Stimulated activated CD4-positive, alpha-beta T cell treated with anti-CD3 and anti-CD28 coated beads, Interleukin-1b, Interleukin-23, amount 100 ng/mL, for 1 hour (primary cell): ENCODE measurements around the gene PLA2G4E.

ENCODE experiments used
- DNase-seq, 2 donors: peaks; one replicate each; pipeline ENCODE4 v3.0.0-alpha.2; 2020; ENCODE audit warnings: low read depth in 2 of 2

PLA2G4E gene

DNA sequence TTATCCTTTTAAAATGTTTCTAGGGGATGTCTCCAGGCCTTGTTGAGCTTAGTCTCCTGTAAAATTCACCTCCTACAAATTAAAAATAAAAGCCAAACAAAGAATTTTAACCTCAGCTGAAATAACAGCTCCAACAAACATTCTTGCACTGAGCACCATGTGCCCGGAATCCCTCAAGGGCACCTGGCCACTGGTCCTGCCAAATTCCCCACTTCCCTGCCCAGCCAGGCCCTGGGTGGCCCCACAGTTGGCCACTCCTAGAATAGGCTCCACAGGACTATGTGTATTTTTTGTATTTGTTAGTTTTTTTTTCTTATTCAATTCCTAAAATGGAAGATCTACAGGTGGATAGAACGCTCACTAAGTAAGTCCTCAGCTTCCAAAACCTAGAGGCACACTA lies 33.1 kb upstream of the PLA2G4E start:
- DNase-seq, result no peak

DNA sequence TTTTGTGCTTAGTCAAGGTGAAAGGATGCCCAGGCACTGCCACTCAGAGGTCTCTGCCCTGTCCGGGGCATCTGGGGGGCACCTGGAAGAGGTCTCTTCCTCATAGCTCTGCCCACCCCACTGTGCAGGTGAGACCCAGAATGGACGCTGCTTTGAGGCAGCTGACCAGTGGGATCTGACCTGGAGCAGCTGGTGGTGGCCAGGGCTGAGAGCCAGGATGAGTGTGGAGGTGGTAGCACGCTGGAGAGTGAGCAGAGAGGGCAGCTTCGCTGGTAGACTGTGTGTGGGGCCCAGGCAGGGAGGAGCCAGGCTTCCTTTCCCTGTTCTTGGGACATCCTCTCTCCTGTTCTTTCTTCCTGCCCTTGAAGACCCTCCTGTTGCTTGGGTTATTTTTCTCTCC lies 32.2 kb upstream of the PLA2G4E start:
- no peak for DNase-seq

DNA sequence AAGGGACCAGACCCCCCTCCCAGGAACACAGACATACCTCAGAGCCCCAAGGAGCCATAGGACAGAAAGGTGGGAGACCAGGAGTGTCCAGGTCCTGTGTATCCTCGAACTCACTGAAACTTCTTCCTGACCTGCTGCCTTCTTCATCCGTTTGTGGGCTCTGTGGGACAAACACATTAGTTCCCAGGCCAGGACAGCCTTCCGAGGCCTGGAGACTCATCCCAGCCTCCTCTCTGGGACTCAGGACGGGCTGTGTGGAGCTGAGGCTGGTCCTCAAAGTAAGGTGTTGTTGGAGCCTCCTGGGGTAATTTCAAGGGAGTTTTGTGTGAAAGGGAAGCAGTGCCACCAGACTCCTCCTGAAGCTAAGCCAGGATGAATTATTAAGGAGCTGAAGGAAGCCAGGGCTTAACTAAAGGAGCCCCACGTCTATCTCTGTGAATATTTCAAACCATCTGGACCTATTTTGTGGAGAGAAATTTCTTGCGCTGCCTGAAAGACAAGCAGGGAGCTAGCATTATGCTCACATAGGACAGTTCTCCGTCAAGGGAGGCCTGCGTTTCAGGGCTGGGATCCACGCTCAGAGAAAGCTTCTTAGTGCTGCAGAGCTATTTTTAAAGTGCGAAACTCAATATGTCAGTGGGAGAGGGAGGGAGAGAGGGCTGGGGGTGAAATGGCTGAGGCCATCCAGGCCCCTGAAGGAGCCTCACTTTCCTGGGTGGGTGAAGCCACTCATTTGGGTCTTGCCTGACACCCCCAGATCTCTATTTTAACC lies 29.8 kb upstream of the PLA2G4E start:
- DNase-seq, result no peak

DNA sequence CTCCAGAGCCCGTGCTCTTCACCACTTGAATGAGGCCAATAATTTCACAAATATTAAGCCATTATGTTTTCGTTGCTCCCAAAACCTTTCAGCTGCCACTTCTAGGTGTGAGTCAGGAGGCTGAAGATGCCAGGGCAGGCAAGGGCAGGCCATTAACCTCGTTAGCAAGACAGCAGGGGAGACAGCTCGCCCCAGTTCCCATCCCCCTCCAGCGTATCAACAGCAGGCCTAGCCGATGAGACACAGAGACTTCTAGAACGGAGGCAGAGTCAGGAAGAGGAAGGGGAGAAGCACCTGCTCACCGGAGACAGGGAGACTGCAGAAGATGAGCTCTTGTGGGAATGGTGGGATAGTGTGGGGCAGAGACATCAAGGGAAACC lies 28.0 kb upstream of the PLA2G4E start:
- no peak for DNase-seq

DNA sequence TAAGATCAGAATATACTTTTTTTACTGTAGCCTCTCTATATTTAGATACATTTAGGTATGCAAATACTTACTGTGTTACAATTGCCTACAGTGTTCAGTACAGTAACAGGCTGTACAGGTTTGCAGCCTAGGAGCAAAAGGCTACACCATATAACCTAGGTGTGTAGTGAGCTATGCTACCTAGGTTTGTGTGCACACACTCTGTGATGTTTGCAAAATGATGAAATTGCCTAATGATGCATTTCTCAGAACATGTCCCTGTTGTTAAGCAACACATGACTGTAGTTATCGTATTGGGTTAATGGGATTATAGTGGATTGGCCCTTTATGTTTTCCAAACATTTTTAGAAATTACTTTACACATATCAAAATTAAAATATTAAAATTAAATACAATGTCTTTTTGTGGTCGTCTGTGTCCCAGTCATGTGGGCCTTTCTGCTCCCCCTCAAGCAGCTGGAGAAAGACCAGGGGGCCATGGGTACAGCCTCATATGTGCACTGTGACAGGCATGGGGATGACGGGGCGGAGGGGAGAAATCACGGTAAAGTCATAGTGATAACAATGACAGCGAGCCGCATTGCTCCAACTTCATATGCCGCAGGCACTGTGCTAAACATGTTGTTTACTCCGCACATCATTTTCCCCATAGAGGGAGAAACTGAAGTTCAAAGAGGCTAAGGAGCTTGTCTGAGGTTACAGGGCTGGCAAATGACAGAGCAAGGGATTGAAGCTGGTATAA lies 27.4 kb upstream of the PLA2G4E start:
- no peak for DNase-seq

DNA sequence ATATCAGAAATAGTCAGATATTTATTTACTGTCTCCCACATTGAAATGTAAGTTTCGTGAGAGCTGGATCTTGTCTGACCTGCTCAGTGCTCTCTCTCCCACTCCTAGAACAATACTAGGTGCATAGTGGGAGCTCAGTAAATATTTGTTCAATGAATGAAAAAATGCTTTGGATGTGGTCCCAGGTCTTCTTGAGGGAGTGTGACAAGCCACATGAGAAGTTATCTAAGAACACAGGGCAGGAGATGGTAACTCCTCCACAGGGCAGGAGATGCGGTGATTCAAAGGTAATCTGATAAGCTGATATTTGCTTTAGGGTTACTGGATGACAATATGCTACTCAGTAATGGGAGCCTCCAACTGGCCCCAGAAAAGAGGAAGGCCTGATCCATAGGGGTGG lies 25.8 kb upstream of the PLA2G4E start:
- DNase-seq, result no peak

DNA sequence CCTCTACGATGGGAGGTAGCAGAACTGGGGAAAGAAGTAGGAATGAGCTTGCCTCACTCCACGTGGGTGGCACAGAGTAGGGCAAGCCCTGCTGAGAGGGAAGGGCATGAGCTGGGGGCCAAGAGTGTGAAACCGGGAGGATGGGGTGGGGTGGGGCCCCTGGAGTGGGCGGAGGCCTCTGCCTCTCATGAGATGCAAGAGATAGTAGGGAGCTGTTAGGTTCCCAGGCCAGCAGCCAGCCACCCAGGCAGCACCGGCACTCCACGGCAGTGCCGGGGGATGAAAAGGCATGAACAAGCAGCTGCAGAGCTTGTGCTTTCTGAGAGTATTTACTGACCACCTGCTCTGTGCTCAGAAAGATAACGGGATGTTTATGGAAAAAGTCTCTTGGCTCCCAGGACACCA lies 24.4 kb upstream of the PLA2G4E start:
- no peak for DNase-seq

DNA sequence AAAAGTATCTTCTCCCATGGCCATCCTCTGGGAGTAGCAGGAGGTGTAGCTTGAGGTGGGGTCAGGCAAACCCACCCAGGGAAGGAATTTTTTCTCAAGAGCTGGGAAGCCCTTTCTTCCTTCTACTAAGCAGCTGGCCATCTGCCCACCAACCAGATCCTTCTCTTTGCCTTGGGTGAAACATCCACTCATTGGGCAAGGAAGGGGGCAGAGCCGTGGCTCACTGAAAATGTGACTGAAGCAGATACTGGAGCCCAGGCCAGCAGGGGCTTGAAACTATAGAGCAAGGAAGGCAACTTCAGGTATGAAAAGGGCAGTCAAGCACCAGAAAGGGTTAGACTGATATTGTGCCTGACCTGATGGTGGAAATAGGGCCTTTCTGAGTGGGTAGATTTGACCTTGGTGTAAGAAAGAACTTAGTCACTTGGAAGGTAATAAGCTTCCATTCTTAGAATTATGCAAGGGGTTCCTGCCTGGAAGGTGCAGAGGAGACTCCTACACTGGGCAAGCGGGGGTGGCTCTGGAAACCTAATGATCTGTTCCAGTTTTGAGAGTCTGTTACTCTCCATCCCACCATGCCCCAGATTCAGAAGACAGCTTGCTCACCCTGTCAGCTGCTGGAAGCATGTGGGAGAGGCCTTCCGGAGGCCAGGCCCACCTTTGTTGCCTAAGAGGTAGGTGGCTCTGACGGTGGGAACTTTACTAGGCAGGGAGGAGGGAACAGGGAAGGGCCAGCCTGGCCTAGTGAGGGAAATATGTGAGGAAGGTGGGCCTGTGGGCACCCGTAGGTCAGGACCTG lies 22.0 kb upstream of the PLA2G4E start:
- no peak for DNase-seq

DNA sequence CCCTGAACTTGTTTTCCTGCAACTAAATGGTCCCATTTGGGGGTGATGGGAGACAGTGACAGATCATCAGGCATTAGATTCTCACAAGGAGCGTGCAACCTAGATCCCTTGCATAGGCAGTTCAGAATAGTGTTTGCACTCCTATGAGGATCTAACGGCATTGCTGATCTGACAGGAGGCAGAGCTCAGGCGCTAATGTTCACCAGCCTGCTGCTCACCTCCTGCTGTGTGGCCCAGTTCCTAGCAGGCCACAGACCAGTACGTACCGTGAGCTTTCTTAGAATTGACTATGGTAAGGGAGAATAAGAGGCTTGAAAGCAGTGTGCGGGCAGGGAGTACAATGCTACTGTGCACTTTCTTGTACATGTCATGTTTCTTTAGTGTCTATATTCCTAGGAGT lies 17.6 kb upstream of the PLA2G4E start:
- DNase-seq, result no peak

DNA sequence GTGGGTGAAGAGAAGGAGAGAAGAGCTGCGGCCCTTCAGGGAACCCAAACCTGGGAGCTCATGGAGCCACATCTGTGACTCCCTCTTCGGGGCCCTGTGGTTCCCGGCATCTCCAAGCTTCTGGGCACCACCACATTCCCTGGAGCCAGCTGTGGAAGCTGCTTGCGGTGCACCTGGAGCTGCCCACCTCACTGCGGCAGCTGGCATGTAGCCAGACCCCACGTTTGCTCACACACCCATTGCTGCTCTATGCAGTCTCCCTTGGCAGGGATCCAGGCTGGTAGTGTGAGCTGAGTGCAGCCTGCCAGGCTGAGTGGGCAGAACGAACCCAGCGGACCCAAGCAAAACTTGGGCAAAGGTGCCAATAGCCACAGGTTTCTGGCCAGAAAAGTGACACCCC lies 16.8 kb upstream of the PLA2G4E start:
- no peak for DNase-seq

DNA sequence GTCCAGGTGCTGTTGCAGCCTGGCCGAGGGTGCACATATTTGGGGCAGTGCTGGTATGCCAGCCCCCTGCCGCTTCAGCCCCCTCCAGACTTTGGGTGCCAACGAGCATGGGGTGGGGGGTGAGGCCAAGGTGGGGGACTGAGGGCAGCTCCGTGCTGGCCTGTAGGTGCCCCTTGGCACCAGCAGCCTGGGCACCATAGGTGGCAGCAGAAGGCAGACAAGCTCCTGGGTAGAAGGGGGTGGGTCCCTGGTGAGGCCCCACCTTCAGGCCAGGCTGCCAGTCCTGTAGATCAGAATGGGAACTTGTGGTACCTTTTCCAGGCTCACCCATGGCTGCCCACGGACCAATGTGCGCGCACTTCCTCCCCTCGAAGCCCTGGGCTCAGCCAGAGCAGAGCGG lies 16.1 kb upstream of the PLA2G4E start:
- DNase-seq, result no peak

DNA sequence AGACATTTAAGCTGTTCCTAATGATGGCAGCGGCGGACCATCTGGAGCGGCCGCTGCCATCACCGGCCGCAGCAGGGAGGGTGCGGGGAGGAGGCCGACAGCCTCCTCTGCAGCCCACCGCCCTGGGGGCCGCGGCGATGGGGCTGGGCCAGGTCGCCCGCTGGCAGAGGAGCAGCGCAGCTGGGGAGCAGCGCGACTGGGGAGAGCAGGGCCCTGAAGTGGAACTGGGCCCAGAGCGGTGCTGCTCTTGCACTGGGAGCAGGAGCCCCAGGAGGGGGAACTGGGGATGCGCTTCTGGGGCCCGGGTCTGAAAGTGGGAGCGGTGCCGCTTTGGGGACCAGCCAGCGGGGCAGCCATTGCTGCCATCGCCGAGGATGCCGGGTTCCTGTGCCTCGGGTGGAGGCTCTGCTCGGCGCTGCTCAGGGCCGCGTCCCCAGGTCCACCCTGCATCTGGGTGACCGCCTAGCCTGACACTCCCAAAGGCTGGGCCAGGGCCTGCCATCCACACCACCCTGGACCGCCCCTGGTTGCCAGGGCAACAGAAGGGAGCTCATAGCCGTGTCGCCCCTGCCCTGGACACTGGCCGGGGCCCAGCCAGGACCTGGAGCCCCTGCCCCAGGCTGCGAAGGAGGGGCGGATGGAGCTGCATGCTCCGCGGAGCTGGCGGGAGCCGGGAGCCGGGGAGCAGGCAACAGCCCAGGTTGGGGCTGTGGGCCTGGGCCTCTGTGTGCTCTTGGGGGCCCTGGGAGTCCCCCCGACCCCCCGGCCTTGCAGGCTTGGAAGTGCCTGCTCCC lies 15.5 kb upstream of the PLA2G4E start:
- DNase-seq, result no peak

DNA sequence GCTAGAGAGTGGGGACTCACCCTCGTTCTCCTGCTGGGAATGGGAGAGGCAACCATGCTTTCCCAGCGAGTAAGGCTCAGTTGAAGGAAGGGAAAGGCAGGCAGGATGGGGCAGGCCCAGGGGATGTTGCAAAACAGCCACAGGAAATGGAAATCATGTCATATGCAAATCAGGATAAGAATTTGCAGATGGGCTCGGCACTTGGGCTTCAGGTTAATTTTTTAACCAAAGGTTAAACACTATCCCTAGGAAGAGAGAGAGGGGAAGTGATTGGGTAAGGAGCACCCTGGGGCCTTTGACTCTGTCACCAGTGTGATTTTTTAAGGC lies 14.6 kb upstream of the PLA2G4E start:
- no peak for DNase-seq

DNA sequence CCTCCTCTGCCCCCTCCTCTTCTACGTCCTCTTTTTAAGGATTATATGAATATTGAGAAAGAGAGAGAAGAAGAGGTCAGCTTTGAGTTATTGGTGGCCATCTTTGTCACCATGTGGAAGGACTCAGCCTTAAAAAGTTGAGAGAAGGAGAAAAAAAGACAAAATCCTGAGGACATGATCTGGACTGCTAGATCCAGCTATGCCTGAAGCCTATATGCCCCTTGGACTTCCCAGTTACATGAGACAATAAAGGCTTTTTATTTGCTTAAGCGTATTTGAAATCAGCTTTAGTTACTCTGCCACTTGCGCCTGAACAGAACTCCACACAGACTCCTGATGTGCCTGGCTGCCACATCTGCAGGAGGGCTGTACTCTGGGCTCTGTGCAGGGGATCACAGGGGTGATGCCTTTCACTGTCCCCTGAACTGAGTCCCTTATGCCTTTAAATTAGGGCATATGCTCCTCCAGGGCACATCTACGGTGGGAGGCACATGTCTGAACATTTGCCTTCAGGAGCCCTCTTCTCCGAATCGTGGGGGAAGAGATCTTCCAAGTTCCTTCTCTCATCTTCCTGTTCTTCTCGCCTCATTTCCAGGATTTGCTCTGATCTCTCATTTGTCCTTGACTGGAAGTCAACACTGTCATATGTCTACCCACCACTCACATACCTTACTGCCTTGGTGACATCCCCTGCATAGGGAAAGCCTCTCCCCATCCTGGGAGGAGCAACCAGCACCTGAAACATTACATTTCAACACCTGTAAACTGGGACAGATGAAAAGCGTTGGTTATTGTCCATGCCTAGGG lies 14.0 kb upstream of the PLA2G4E start:
- DNase-seq, result no peak

DNA sequence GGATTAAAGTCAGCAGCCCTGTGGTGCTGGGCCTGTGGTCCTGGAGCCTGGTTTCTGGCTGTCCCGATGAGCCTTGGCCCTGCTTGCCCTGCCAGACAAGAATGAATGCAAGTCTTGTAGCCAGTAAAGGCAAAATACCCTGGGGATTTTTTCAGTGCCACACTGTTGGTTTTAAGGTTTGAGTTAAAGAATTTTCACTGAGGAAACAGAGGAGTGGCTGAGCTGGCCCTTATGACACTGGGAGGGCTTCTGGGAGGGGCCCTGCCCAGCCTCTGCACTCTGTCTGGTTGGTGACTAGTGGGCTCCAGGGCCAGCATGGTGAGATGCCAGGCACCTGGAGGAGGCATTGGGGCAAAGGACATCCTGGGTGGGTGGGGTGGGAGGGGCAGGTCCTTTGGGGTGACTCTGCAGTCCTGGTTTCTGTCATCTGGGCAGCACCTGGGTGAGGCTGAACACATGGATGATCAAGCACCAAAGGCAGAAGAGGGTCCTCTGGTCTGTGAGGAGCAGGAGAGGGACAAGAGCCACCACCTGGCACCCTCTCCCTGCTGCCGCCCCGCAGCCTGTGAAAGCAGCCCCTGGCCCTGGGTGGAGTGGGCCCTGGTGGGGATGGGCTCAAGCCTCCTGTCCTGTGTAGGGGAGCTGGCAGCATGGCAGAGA lies 12.5 kb upstream of the PLA2G4E start:
- DNase-seq, result no peak

DNA sequence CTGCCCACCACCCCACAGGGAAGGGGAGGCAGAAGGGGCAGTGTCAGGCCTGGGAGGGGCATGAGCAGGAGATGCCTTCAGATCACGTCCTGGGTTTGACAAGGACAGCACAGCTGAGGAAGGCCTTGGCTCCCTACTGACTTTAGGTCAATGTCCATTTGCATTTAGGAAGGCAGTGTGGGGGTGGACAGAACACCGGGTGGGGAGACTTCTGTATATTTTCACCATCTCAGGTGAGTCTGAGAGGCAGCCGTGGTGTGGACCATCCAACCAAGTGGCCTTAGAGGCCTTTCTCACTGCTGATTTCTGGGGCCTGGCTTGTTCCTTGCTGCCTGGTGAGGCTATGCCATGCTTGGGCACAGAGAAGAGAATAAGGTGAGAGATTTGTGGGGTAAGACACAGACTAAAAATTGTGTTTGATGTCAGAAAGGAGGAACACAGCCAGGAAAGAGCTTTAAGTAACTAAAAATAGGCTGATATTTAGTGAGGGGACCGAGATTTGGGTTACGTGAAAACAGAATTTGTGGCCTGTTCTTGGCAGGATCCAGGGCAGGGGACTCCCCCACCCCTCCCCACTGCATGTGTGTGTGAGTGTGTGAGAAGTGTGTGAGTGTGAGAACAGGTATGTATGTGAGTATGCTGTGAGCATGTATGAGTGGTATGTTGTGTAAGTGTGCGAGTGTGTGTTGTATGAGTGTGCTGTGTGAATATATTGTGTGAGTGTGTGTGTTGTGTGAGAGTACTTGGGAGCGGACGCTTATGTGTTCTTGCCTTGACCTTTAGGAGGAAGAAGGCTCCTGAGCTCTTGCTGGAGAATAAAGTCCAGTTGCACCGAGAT lies 11.8 kb upstream of the PLA2G4E start:
- DNase-seq, result no peak

DNA sequence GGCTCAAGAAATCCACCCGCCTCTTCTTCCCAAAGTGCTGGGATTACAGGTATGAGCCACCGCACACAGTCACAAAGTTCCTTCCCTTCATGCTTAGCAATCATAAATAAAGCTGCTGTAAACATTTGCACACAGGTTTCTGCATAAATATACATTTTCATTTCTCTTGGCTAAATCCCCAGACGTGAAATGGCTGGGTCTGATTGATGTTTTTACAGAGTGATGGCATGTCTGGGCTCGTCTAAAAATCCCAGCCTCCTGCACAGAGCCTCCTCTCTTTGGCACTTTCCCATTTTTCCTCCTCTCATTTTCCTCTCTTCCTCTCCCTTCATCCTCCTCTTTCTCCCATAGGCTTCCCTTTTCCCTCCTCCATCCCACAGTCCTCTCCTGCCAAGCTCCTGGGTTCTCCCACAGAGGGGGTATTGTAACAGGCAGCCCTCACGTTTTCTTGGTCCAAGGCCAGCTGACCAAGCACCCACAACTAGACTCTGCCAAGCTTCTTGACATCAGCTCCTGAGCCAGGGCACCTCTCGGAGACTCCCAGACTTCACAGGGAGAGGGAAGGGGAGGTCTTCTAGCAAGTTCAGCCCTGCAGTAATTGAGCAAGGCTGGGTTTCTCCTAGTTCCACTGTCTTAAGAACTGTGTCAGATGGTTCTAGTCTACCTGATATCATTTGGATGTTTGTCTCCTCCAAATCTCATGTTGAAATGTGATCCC lies 10.5 kb upstream of the PLA2G4E start:
- DNase-seq, result no peak

DNA sequence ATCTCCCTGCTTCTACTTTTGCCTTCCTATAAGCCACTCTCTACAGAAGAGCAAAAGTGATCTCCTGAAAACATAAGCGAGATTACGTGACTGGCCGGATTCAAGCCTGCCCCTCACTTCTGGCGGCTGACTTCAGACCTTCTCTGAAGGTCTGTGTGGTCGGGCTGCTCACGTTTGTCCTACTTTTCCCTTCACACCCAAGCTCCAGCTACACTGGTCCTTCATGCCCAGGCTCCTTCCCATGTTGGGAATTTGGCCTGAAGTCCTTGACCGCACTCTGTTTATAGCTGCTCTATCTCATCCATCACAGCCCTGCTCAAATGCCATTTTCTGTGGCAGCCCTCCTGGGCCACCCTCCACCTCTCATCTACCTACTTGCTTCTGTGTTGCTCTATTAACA lies 6.7 kb upstream of the PLA2G4E start:
- DNase-seq, result no peak

DNA sequence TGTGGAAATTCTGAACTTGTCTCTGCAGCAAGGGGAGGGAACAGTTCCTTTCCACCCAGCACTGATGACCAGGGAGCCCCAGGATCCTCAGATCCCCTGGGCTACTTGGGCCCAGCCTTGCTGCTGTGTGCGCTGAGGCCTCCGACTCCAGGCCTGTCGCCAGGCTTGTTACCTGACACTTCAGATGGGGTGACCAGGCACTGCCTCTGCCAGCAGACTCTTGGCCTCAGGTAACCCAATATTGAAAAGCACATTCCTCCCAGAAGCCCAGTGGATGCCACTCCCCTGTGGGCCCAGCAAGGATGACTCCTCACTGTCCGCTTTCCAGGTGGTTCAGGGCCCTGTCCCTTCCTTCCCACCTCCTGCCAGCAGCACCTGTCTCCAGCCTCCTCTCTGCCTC lies 3.5 kb upstream of the PLA2G4E start:
- no peak for DNase-seq
